GM12872 (cell line): ENCODE measurements around the gene LRRC49.

Experiments used
- CTCF ChIP-seq: IDR thresholded peaks from 3 replicates; pipeline ENCODE4 v1.5.1; 2011; ENCODE audit warnings: low read depth, mild to moderate bottlenecking, low read length, moderate library complexity; ENCODE audit not compliant: insufficient read depth

LRRC49 gene

GRCh38 chr15:70892002-70892911 is at the start of gene LRRC49, which contains the start of gene THAP10:
Gene LRRC49 (plus strand): TSS chr15:70892826. CDS start chr15:70892895, 69 bp downstream.
Gene THAP10 (minus strand): TSS chr15:70892433. CDS start chr15:70892272, 161 bp downstream.
- no peak for TF ChIP-seq CTCF

DNA sequence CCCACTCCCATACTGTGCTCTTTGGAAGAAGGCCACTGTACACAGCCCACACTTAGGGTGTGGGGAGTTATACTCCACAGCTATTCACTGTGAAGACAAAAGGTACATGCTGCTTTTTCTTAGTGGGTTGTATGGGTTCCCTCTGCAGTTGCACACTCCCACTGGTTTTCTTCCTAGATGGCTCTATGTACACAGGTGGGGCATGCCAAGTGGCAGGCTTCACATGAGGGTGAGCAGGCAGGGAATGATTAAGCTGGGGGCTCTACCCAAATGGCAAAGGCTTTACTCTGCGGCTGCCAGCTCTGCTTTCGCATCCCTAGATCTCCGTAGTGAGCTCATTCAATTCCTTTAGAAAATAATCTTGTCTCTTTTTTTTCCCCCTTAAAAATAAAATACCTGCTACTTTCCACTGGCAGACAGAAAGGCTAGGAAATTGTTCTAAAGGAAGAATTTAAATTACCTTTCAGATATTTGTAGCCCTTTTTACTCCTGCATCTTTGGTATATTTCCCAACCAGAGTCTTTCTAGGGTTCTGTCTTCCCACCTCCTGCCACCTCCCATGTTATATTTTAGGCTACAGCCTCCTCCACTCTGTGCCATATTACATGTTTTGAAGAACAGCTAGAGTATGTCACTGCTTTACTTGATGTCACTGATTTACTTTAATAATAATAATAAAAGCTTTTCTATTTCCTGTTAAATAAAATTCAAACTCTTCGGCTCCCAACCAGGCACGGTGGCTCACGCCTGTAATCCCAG is 46.8 kb upstream of the LRRC49 start:
- no peak for TF ChIP-seq CTCF

- TF ChIP-seq CTCF = no peak
These were observed 40.7 kb upstream of the LRRC49 start for GRCh38 chr15:70851889-70852288.

DNA sequence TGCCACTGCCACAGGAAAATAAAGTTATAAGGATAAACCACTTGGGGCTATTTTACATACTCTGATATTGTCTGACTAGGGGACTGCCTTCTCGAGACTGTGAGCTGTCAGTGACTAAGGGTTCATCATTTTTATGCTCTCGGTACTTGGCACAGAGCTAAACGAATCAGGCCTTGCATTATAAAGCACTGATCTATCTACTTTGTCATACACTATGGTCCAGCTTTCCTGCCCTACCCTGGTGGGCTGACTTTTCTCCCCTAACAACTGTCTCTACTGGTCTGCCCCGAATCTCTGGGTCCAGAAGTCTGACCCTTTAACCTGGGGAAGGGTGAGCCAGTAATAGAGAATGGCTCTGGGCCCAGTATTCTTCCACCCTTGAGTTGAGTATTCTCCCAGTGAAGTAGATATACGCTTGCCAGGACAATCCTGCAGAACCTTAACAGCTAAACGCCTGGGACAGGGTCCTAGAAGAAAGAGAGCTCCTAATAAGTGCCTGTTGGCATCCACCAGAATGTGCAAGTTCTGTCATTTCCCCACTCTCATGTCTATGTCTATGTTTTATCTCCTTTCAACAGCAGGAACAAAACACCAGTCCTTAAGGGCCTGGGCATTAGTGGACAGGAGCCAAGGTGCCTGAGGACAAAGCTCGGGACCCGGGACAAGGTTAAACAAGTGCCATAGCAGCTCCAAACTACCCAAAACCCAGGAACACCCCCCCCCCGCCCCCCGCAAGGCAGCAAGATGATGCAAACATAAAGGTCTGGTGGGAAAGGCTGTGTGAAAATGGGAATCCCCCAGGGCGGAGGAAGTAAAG is 39.9 kb upstream of the LRRC49 start:
- no peak for TF ChIP-seq CTCF

GRCh38 chr15:70853318-70853972 is 39.2 kb upstream of the LRRC49 start:
- no peak for TF ChIP-seq CTCF

DNA sequence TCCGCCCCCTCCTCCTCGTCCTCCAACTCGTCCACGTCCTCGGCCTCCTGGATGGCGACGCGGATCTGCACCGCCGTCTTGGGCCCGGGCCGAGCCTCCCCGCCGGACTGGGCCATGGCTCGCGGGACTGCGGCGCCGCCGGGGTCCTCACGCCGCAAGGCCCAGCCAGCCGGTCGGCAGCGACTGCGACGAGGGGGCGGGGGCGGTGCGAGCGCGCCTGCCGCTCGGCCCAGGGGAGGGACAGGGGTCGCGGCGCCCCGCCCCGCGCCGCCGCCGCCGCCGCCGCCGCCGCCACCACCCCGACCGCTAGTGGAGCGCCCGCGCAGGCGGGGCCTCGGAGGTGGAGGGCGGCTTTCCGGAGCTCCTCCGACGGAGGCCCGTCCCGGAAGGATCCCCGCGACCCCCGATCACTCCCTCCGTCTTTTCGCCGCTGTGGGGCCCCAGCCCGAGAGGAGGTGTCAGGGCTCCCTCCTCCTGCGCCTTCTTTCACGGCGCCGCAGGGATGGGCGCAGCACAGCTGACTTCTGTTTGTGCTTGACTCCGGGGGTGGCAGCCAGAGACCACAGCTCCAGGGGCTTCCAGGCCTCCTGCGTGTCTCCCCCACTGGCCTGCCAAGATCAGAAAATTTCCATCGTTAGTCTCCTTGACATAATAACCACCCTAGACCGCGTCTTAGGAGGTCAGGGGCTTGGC is 38.5 kb upstream of the LRRC49 start, which contains the start of gene LARP6:
LARP6 (minus strand) TSS at position 185 of the 693 bp plus-strand sequence; CDS start at position 116, 69 bp downstream.
- TF ChIP-seq CTCF = no peak
